ENCODE data around the gene TM9SF1. TPM values are rescaled to one million over a fixed set of nuclear protein-coding genes. Genes with fewer than 3 reads are reported as not detected.

Gene TM9SF1
- total RNA-seq, 1 experiment from 2014 or later = 44.7 TPM

DNA sequence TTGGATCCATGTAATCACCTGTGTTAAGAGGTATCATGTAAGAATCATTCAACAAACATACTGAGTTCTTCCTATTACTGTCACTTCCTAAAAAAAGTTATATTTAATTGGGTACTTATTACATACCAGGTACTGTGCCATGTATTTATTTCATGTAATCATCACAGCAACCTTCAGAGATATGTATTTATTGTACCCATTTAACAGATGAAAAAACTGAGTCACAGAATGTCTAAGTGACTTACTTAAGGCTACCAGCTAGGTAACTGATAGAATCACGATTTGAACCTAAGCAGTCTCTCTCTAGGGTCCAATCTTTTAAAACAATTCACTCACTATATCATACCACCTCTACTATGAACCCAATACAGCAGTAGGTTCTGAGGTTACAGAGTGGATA, 50.8 kb downstream of the TM9SF1 start:
- BruUV-seq (replicated peaks) = no TSS peak
- Histone ChIP-seq H3K9me3 (ENCODE audit: control insufficient read depth, insufficient read depth, low read depth, low read length) (no peaks in the 10 kb centered on the region), H3K4me1 (ENCODE audit: control insufficient read depth, insufficient read depth, low read length) (peaks cover 9% of the 10 kb centered on the region), H3K4me3 (ENCODE audit: low read depth in 2 of 2, low read length in 2 of 2) (no peak overlapping the region), H3K36me3 (ENCODE audit: control insufficient read depth, insufficient read depth, low read length) (peaks cover 3% of the 10 kb centered on the region; the same call in 1 of the 2 replicates), H3K27me3 (ENCODE audit: control insufficient read depth, insufficient read depth, low read length) (no peaks in the 10 kb centered on the region), H3K27ac (ENCODE audit: low read length) (no peak overlapping the region)
- TF ChIP-seq SIN3A (IDR thresholded peaks at IDR 0.05; ENCODE audit: borderline replicate concordance, insufficient read depth, low read depth, low read length) = no peak
- no peak for TF ChIP-seq TCF7L2 (IDR thresholded peaks at IDR 0.05; ENCODE audit: low read depth, low read length)
- TF ChIP-seq CTCF (IDR thresholded peaks at IDR 0.05) = no peak
- TF ChIP-seq REST (IDR thresholded peaks at IDR 0.05; ENCODE audit: insufficient read depth in 1 of 2, low read depth in 2 of 2, low read length in 1 of 2) = no peak
- TF ChIP-seq POLR2AphosphoS5 (IDR thresholded peaks at IDR 0.05; ENCODE audit: low read depth, low read length) = no peak
- in situ Hi-C loops (cut with HindIII; ENCODE audit: low pct_unique_long_range_greater_than_20kb, low sequenced_read_pairs) = no loop called here
- CTCF ChIA-PET = no interaction called here
- ATAC-seq (no peak), DNase-seq (ENCODE audit: low read depth, low spot score) (no peak)
- POLR2A ChIA-PET = no interaction called here
- intact Hi-C loops (cut with micrococcal nuclease; ENCODE audit: unreplicated experiment) = no loop called here

DNA sequence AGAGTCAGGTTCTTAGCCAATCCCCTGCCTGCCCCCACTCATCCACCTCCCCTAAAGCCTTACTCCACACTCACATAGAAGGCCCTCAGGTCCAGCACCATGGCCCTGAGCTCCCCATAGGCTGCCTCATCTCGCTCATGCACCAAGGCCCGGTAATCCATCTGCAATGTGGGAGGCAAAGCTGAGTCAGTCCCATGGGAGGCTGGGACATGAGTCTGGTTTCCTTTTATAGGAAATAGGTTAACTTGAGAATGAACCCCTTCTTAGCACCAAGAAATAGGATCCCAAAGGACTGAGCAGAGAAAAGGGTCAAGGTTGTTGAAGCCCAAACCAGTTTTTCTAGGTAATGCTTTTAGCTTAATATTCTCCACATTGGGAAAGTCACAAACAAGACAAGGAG, 51.7 kb downstream of the TM9SF1 start:
- Histone ChIP-seq H3K36me3 (ENCODE audit: control insufficient read depth, insufficient read depth, low read length) (peaks cover 3% of the 10 kb centered on the region; the same call in 1 of the 2 replicates), H3K9me3 (ENCODE audit: control insufficient read depth, insufficient read depth, low read depth, low read length) (no peaks in the 10 kb centered on the region), H3K4me3 (ENCODE audit: low read depth in 2 of 2, low read length in 2 of 2) (no peak overlapping the region), H3K4me1 (ENCODE audit: control insufficient read depth, insufficient read depth, low read length) (peaks cover 16% of the 10 kb centered on the region), H3K27ac (ENCODE audit: low read length) (no peak overlapping the region), H3K27me3 (ENCODE audit: control insufficient read depth, insufficient read depth, low read length) (no peaks in the 10 kb centered on the region)
- ChIA-PET CTCF (no interaction called here), POLR2A (interaction anchor here (0.6 kb wide), 1 partner anchor 774 kb away, joined by 3 read pairs; no protein-coding TSS in a partner anchor)
- no peak for DNase-seq (ENCODE audit: low read depth, low spot score)
- in situ Hi-C loops (cut with HindIII; ENCODE audit: low pct_unique_long_range_greater_than_20kb, low sequenced_read_pairs) (no loop called here), intact Hi-C loops (cut with micrococcal nuclease; ENCODE audit: unreplicated experiment) (no loop called here)
- no TSS peak for BruUV-seq (replicated peaks)
- TF ChIP-seq TCF7L2 (IDR thresholded peaks at IDR 0.05; ENCODE audit: low read depth, low read length) = no peak
- TF ChIP-seq SIN3A (IDR thresholded peaks at IDR 0.05; ENCODE audit: borderline replicate concordance, insufficient read depth, low read depth, low read length) = no peak
- no peak for TF ChIP-seq CTCF (IDR thresholded peaks at IDR 0.05)
- no peak for TF ChIP-seq REST (IDR thresholded peaks at IDR 0.05; ENCODE audit: insufficient read depth in 1 of 2, low read depth in 2 of 2, low read length in 1 of 2)
- TF ChIP-seq POLR2AphosphoS5 (IDR thresholded peaks at IDR 0.05; ENCODE audit: low read depth, low read length) = no peak
- ATAC-seq = no peak

All from Panc1 (cell line).